Subcutaneous adipose tissue (tissue), 4 donors: ENCODE measurements around the gene OCEL1. TPM values are rescaled to one million over a fixed set of nuclear protein-coding genes. Genes with fewer than 3 reads are reported as not detected.

Experiments used
- total RNA-seq, 4 donors: library from RNA; depleted of rRNA; stranded (reverse); fragments of >200 nt; gene quantifications; one replicate each; pipeline ENCODE4 v1.1.0, GENCODE V29; 2016
- TF ChIP-seq, protein P1 (sequence below): fragments of 450-650 bp; IDR thresholded peaks from one replicate; pipeline ENCODE4 v1.5.1; 2016; ENCODE audit warnings: low read depth, mild to moderate bottlenecking, control low read depth, antibody characterized with exemption, moderate library complexity

Gene OCEL1, protein sequence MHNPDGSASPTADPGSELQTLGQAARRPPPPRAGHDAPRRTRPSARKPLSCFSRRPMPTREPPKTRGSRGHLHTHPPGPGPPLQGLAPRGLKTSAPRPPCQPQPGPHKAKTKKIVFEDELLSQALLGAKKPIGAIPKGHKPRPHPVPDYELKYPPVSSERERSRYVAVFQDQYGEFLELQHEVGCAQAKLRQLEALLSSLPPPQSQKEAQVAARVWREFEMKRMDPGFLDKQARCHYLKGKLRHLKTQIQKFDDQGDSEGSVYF
- total RNA-seq: 10 to 100 TPM in 2 of 4 donors, 1 to 10 TPM in 2; 8.8 to 16.2 (median 12.0) TPM

DNA sequence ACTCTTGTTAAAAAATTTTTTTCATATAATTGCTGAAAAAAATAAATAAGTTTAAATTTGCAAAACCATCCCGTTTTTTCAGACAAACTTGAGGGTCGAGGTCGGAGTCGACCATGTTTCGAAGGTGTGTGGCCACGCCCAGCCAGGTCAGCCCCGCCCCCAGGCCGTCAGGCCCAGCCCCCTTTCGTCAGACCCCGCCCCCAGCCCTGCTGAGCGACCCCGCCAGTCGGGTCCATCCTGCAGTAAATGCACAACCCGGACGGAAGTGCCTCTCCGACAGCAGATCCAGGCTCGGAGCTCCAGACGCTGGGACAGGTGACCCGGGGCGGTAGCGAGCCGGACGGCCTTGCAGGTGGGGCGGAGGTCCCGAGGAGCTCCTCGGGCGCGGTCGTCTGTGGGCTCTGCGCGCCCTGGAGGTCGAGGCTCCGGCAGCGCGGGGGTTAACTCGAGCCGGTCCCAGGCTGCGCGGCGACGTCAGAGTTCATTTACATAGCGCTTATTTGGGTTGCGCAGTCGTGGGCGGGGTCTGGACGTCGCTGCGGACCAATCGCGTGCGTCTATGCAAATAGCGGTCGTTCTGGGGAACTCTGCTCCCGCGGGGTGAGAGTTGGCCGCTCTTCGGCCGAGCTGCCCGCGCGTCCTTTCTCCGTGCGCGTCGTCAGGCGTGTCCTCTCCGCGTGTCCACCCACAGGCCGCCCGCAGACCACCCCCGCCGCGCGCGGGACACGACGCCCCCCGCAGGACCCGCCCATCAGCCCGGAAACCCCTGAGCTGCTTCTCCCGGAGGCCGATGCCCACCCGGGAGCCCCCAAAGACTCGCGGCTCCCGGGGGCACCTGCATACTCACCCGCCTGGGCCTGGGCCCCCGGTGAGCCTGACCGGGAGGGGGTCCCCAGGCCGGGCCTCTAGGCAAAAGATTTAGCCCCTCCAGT, at the start of gene OCEL1:
Gene OCEL1, plus strand, starts transcription at position 225 of the 932 bp plus-strand sequence. Its CDS starts 22 bp downstream, at position 247.
- TF ChIP-seq, protein P1, sequence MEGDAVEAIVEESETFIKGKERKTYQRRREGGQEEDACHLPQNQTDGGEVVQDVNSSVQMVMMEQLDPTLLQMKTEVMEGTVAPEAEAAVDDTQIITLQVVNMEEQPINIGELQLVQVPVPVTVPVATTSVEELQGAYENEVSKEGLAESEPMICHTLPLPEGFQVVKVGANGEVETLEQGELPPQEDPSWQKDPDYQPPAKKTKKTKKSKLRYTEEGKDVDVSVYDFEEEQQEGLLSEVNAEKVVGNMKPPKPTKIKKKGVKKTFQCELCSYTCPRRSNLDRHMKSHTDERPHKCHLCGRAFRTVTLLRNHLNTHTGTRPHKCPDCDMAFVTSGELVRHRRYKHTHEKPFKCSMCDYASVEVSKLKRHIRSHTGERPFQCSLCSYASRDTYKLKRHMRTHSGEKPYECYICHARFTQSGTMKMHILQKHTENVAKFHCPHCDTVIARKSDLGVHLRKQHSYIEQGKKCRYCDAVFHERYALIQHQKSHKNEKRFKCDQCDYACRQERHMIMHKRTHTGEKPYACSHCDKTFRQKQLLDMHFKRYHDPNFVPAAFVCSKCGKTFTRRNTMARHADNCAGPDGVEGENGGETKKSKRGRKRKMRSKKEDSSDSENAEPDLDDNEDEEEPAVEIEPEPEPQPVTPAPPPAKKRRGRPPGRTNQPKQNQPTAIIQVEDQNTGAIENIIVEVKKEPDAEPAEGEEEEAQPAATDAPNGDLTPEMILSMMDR: no peak

DNA sequence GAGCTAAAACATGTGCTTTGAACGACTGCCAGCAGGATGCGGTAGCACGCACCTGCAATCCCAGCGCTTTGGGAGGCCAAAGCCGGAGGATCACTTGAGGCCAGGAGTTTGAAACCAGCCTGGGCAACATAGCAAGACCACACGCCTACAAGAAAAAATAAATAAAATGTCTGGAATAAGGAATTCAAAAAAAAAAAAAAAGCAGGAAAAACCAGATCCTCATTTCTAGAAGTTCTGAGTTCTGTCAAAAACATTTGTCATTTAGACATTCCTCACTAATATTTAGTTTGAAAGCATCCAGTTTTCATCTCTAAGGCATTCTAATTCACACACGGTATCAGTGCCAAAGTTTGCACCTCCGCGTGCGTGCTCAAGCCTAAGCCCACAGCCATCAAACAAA, 47.7 kb upstream of the OCEL1 start:
- TF ChIP-seq, protein P1: no peak

DNA sequence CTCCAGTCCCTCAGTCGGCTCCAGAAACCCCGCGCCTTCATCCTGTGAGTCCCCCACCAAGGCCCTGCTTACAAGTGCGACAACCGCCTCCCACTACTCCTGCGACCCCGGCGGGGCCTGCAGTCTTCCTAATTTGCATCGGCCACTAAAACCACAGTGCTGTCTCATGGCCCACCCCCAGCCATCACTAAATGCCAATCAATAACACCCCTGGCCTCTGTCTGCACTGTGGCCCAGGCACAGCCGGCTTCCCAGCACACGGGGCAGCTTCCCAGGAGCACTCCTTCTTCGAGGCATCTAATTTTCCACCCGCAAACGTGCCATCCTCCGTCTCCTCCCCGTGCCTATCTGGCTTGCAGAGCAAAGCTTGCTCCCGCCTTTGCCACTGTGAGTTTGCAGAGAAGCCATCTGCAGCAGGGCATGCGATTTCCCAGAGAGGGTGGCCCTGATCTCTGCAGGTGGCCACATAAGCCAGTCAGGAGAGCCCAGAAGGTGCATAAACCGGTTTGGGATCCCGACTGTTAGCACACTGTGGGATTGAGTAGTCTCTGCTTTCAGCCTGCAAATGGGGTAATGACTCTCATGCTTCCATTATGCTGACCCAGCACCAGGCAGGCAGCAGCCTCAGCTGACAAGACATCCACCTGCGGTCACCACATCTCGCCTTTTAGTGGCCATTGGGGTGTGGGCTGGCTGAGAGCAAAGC, 44.9 kb upstream of the OCEL1 start:
- TF ChIP-seq, protein P1: no peak

DNA sequence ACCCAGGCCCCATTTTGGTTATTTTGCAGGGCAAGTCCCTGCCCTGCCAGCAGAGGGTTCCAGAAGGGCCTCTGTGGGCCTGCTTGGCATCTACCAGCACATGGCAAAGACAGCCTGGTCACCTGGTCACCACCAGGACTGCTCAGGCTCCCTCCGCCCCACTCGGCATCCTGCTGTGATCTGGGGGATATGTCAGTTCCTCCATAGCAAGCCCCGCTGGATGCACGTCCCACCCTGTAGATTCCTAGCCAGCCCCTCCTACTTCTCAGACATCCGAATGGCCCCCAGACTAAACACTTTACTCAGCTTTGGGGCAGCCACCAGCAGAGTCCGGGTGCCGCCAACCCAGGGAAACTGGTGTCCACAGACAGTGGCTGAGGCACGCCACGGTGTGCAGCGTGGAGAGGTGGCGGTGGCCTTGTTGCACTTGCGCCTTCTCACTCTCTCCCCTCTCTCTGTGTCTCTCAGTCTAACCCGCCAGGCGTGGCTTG, 42.7 kb upstream of the OCEL1 start:
- TF ChIP-seq, protein P1: no peak

DNA sequence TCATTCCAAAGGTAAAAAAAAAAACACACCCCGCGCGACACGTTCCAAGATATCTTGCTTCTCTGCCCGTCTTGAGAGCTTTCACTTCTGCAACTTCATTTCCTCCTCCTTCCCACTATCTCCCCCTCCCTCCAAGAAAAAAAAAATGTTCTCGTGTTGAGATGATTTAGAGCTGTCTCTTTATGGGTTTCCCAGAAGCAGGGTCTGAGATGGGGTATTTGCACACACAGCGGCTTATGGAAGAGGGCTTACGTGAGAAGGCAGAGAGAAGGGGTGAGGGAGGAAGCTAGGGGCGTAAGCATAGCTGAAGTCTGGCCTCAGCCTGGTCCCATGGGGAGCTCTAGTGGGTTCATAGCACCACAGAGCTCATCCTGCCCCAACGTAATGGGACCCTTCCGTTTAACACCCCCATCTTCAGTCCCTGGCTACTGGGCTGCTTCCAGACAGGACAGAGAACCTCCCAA, 42.1 kb upstream of the OCEL1 start:
- TF ChIP-seq, protein P1: no peak

DNA sequence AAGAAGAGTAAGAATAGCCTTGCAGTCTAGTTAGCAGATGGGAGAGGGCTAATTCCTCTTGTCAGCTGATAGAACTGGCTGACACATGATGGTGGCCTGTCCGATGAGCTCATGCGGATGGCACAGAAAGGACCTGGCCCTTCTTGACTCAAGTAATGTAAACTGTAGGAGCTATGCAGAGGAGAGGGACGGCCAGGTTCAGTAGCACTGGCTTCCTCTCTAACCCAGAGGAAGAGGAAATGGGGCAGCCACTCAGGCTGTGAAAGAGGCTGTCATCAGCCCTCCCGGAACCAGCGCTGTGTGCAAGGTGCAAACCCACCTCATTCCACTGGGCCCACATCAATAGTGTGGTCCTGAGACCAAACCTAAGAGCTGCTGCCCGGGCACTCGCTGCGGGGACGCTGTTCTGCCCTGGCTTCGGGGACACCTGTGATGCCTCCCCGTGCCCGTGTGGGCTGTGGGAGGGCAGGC, 41.6 kb upstream of the OCEL1 start:
- TF ChIP-seq, protein P1: no peak
